ENCODE results near the gene COL16A1. TPM values are rescaled to one million over a fixed set of nuclear protein-coding genes. Genes with fewer than 3 reads are reported as not detected.

The COL16A1 gene
- total RNA-seq, 2 donors from 2014 or later = 10.1 to 15.8 TPM

DNA sequence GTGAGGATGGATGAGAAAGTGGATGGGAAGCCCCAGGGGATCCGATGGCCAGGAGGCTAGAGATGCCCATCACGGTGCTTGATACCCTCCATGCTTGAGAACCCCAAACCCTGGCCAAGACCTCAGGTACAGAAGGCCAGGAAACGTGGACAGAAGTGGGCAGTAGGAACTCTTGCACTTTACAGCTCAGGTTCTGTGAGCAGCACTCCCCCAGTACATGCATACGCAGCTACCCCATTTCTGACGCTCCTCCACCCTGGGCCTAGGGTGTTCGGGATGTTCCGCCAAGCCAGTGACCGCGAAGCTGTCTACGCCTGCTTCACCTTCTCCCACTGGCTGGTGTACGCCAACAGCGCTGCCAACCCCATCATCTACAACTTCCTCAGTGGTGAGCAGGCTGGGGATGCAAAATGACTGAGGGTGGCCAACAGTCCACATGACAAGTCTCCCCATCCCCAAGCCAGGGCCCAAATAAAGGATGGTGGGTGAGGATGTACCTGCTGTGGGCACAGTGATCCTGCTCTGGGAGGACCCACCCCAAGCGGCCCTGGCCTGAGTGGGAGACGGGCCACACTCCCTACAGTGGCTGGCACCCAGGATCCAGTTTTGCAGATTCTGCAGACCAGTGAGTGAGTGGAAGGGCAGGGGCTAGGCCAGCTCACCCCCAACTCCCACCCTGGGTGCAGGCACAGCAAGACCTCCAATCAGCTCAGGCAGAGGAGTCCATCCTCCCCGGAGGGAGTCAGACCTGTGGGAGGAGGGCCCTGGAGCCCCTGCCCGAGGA lies 78.9 kb downstream of the COL16A1 start:
- Histone ChIP-seq H3K4me1 (peaks cover 25% of the 10 kb centered on the region), H3K27me3 (no peaks in the 10 kb centered on the region), H3K9me3 (no peaks in the 10 kb centered on the region), H3K36me3 (replicated peaks in 1 of 2; ENCODE audit: insufficient read depth in 1 of 2, low read depth in 2 of 2) (peaks cover 0 to 2% of the 10 kb centered on the region in 2 donors), H3K4me3 (no peak overlapping the region), H3K27ac (no peak overlapping the region)
- no peak for ATAC-seq
- 91 to 94% methylated on average over 10 to 16 of the region's 16 CpGs for WGBS, 2 donors
- TF ChIP-seq, protein P1, sequence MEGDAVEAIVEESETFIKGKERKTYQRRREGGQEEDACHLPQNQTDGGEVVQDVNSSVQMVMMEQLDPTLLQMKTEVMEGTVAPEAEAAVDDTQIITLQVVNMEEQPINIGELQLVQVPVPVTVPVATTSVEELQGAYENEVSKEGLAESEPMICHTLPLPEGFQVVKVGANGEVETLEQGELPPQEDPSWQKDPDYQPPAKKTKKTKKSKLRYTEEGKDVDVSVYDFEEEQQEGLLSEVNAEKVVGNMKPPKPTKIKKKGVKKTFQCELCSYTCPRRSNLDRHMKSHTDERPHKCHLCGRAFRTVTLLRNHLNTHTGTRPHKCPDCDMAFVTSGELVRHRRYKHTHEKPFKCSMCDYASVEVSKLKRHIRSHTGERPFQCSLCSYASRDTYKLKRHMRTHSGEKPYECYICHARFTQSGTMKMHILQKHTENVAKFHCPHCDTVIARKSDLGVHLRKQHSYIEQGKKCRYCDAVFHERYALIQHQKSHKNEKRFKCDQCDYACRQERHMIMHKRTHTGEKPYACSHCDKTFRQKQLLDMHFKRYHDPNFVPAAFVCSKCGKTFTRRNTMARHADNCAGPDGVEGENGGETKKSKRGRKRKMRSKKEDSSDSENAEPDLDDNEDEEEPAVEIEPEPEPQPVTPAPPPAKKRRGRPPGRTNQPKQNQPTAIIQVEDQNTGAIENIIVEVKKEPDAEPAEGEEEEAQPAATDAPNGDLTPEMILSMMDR (IDR thresholded peaks at IDR 0.05) = no peak
- no peak for TF ChIP-seq POLR2A (IDR thresholded peaks at IDR 0.05)
- intact Hi-C loops (cut with DNase I) = no loop called here
- no peak for DNase-seq

DNA sequence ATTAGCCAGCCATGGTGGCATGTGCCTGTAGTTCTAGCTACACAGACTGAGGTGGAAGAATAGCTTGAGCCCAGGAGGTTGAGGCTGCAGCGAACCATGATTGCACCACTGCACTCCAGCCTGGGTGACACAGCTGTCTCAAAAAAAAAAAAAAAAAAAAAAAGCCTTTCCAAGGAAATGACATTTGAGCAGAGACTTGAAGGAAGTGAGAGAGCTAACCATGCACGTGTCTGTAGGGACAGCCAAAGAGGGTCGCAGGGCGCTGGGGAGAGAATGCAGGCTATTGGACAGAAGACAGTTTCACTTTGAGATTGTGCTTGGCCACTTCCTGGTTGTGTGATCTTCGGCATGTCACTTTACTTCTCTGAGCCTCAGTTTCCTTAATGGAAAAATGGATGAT lies 79.5 kb downstream of the COL16A1 start:
- Histone ChIP-seq H3K4me1 (peaks cover 25% of the 10 kb centered on the region), H3K9me3 (no peaks in the 10 kb centered on the region), H3K27me3 (no peaks in the 10 kb centered on the region), H3K4me3 (no peak overlapping the region), H3K27ac (no peak overlapping the region), H3K36me3 (replicated peaks in 1 of 2; ENCODE audit: insufficient read depth in 1 of 2, low read depth in 2 of 2) (no peaks in the 10 kb centered on the region)
- WGBS, 2 donors = 73 to 86% methylated on average over 5 of the region's 5 CpGs
- intact Hi-C loops (cut with DNase I) = no loop called here
- ATAC-seq = no peak
- no peak for DNase-seq
- TF ChIP-seq POLR2A (IDR thresholded peaks at IDR 0.05) = no peak
- TF ChIP-seq, protein P1 (IDR thresholded peaks at IDR 0.05) = no peak

DNA sequence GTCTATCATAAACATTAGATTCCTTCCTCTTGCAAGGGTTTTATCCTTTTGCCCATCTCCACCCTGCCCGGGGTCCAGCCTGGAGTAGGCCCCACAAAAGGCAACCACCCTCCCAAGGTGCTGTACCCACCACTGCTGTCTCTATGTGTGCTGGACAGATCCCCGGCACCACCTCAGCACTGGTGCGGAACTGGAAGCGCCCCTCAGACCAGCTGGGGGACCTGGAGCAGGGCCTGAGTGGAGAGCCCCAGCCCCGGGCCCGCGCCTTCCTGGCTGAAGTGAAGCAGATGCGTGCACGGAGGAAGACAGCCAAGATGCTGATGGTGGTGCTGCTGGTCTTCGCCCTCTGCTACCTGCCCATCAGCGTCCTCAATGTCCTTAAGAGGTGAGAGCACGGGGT lies 80.5 kb downstream of the COL16A1 start:
- Histone ChIP-seq H3K36me3 (replicated peaks in 1 of 2; ENCODE audit: insufficient read depth in 1 of 2, low read depth in 2 of 2) (no peaks in the 10 kb centered on the region), H3K9me3 (no peaks in the 10 kb centered on the region), H3K4me1 (peaks cover 20% of the 10 kb centered on the region), H3K27ac (no peak overlapping the region), H3K27me3 (no peaks in the 10 kb centered on the region), H3K4me3 (no peak overlapping the region)
- ATAC-seq (no peak), DNase-seq (no peak)
- WGBS, 2 donors = 96 to 99% methylated on average over 11 to 12 of the region's 12 CpGs
- TF ChIP-seq POLR2A (IDR thresholded peaks at IDR 0.05) = no peak
- TF ChIP-seq, protein P1 (IDR thresholded peaks at IDR 0.05) = no peak
- intact Hi-C loops (cut with DNase I) = no loop called here

DNA sequence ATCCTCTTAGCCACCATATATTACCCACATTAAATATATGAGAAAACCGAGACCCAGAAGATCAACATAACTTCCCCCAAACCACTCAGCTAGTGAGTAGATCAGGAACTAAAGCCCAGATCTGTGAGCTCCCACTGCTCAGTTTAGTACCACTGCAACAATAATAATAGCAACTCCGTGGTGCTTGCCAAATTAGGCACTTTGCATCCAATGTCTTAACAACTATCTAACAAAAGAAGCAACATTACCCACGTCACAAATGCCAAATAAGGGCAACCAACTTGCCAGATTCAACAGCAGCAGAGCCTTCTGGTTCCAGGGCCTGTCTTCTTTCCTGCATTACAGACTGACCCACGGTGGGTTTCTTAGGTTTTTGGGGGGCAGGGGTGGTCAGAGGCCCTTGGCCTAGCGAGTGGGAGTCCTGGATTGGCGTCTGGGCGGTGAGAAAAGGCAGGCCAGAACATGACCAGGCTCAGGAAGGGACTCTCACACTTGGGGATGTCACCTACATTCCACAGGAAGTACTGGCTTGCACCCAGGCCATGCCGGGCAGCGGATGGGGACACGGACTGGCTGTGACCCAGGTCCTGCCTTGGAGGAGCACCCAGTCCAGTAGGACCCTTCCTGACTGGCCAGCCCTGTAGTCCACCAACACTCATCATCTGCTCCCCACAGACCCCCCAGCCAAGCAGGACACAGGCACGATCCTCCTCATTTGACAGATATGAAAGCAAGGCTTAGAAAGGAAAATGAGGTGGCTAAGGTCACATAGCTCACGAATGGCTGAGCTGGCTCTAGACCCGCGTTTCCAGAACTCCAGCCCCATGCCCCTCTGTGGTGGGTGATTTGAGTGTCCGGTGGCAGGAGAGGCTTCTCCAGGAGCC lies 81.7 kb downstream of the COL16A1 start:
- intact Hi-C loops (cut with DNase I) = no loop called here

More for the DNA sequence above, 81.7 kb downstream of the COL16A1 start:
- no peak overlapping the region for H3K4me3 ChIP-seq
- no peaks in the 10 kb centered on the region for H3K9me3 ChIP-seq
- no peak overlapping the region for H3K27ac ChIP-seq
- DNase-seq (no peak), ATAC-seq (no peak)
- peaks cover 0 to 5% of the 10 kb centered on the region in 2 donors for H3K27me3 ChIP-seq
- peaks cover 16% of the 10 kb centered on the region for H3K4me1 ChIP-seq
- H3K36me3 ChIP-seq (replicated peaks in 1 of 2; ENCODE audit: insufficient read depth in 1 of 2, low read depth in 2 of 2) = no peaks in the 10 kb centered on the region
- no peak for TF ChIP-seq POLR2A (IDR thresholded peaks at IDR 0.05)
- TF ChIP-seq, protein P1 (IDR thresholded peaks at IDR 0.05) = no peak
- WGBS, 2 donors = 83 to 84% methylated on average over 4 to 15 of the region's 15 CpGs
